GM21367 (cell line): ENCODE results near the gene ECE1.

Experiments used
- ATAC-seq: cut with Tn5 transposase; IDR thresholded peaks from one replicate; pipeline ENCODE4 v1.9.1; 2021; ENCODE audit not compliant: unreplicated experiment

Gene ECE1

DNA sequence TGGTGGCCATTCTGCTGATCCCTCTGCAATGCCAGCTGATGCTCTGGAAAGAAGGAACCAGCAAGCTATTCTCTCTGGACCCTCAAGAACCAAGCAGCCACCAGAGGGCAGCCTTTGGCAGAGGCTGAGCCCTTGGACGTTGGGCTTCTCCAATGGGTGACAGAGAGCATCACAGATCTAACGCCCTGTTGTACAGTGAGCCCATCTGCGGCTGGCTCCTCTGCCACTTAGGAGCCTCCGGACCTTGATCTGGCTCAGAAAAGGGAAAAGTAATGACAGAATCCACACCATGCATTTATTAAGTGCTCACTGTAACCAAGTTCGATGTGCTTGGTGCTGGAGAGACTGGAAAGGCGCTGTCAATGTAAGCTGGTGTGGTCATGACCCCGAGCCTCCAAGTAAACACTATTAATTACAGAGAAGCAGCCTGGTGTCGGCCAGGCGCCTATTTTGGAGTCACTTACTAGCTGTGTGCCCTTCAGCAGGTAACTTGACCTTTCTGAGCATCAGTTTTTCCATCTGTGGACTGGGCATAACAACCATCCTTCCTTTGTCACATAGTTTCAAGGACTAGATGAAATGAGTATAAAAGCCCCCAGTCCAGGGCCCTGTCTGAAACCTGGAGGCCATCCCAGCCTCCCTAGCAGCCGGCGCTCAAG is 34.9 kb downstream of the ECE1 start:
- ATAC-seq = no peak

DNA sequence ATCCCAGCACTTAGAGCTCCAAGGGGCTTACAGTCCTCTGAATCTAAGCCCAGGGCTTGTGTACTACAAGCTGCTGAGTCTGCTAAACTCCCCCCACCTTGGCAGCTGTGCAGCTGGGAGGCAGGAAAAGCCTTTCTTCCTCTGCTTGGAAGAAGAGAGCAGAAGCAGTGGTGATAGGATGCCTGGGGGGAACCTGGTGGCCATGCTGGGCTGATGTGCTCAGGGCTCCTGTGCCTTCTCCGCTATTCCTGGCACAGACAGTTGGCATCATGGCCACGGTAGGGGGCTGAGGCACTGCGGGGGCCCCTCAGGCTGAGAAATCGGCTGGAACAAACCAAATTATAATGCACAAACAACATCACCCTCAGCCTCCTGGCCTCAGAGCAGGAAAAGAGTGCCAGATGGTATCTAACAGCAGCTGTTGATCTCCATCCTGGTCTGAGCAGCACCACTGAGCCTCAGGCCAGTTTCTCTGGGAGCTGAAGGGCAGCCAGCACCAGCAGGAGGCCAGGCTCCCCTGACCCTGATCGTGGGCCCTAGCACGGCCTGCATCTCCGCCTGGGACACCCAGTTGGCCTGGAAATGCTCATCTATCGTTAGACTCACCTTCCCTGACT is 35.8 kb downstream of the ECE1 start:
- ATAC-seq = no peak

DNA sequence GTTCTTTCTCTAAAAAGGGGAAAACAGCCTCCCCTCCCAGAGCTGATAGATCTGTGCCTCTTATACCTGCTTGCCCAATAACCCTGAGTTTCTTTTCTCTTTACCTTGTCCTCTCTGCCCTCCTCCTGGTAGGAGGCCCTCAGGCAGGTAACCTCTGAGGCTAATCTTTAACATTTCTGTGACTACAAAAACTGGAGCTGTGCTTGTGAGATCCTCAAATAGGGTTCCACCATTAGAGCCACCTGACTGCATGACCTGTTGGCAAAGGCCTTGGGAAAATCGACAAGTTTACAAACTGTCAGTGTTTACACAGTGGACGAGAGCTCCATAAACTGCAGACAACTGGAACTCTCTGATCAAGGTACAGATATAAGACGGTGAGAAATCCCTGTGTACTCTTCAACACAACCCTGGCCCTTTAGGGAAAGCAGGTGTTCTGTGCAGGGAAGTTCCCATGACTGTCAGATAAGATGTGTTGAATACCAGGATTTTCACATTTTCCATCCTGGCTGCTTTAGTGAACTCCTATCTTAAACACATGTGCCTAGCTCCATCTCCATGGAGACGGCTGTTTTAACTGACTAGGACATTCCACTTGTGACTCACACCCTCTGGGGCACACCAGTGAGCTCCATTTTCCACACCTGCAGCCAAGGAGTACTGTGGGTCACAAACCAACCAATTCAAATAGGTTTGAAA is 38.3 kb downstream of the ECE1 start:
- ATAC-seq = no peak

DNA sequence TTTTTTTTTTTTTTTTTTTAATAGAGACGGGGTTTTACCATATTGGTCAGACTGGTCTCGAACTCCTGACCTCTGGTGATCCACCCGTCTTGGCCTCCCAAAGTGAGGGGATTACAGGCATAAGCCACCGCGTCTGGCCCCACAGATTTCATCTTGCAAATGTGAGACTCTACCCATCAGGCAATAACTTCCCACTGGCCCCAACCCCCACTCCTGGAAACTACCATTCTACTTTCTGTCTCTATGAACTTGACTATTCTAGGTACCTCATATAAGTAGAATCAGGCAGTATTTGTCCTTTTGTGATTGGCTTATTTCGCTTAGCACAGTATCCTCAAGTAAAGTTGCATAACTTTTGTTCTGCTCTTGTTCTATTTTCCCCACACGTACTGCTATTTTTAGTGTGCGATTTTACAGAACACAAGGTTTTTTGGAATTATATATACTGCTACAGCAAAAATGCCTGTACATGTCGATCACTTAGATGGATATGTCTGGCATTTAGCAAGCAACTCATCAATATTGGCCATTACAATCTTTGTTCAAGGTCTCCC is 40.2 kb downstream of the ECE1 start:
- ATAC-seq = no peak

DNA sequence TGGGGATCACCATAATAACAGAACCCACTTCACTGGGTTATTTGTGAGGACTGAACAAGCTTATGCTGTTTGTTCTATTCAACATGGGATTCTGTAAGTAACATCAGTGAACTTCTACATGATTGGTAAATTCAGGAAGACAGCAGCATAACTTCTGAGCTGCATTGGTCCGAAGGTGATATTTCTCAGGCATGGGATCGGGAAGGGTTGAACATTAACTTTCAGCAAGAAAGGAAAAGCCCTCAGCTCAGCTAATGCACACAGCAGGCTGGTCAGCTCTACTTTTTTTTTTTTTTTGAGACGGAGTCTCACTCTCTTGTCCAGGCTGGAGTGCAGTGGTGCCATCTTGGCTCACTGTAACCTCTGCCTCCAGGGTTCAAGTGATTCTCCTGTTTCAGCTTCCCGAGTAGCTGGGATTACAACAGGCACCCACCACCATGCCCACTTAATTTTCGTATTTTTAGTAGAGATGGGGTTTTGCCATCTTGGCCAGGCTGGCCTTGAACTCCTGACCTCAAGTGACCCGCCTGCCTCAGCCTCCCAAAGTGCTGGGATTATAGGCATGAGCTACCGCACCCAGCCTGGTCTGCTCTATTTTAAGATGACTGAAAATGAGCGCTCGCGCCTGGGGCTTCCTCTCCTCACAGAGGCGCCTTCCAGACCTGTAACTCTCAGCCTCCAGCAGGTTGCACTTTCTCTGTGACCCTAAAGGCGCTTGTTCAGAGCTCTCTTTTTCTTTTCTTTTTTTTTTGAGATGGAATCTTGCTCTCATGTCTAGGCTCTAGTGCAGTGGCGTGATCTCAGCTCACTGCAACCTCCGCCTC is 42.2 kb downstream of the ECE1 start:
- no peak for ATAC-seq

DNA sequence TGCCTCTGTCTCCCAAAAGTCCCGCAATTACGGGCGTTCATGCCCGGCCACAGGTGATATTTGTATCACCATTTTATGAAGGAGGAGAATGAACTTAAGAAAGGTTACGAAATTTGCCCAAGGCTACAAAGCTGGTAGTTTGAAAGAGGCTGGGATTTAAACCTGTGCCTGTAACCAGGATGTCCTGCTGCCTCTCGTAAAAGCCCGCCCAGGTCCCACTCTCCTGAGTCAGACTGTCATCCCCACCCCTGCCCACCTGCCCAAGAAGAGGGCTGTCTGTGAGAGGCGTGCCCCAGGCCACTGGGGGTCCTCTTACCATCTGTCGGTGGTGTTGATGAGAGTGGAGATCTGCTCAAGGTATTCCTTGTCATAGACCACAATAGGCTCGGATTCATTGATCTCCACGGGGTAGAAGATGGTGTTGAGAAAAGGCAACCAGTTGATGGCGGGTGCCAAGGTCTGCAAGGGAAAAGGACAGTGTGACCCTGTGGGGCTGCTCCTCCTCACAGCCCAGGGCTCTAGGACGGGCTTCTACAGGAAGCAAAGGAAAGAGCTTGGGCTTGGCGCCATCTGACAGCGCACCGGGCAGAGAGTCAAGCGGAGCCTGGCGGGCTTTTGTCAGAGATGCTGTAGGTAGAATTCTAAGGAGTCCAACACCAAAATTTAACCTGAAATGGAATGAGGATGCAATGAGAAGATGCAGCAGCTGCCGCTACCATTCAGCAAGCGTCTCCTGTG is 43.2 kb downstream of the ECE1 start:
- ATAC-seq = no peak

DNA sequence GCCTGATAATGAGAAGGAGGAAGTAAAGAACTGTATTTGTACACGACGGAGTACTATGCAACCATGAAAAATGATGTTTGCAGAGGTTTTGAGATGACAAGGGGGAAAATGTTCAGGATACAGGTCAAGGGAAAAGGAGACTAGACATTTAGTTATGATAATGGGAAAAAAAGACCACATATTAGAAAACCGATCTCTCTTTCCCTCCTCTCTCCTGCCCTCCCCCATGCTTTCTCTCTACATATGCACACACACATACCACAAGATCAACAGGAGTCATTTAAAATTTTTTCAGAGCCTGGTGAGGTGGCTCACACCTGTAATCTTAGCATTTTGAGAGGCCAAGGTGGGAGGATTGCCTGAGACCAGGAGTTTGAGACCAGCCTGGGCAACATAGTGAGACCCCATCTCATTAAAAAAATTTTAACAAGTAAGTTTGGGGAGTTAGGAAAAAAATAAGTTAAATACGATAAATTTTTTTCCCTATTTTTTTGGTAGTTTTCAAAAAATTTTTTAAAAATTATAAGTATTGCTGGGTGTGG is 44.5 kb downstream of the ECE1 start:
- no peak for ATAC-seq

DNA sequence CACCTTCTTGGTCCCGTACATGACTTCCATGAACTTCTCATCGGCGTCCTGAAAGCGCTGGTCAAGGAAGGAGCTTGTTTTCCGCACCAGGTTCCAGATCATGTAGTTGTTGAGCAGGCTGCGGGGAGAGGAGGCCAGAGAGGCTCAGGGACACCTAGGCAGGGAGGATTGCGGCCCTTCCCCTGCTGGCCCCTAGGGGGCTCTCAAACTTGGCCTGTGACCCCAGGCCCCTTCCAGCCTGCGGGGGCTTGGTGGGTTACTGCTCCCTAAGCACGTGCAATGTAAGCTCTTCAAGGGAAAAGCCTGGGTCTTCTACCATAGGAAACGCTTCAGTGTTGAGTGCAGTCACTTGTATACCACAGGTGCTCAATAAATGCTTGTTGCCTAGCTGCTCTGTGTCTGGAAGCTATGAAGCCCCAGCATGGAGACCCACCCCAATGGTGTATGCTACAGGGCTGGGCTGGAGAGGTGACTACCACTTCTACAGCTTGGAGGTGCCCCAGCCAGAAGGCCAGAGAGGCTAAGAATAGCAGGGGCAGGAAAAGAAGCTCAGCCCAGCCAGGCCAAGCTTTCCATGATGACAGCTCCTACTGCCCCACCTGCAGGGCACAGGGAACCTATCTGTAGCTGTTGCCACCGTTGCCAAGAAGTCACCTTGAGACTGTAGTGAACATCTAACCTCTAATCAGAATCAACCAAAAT is 45.1 kb downstream of the ECE1 start:
- no peak for ATAC-seq

DNA sequence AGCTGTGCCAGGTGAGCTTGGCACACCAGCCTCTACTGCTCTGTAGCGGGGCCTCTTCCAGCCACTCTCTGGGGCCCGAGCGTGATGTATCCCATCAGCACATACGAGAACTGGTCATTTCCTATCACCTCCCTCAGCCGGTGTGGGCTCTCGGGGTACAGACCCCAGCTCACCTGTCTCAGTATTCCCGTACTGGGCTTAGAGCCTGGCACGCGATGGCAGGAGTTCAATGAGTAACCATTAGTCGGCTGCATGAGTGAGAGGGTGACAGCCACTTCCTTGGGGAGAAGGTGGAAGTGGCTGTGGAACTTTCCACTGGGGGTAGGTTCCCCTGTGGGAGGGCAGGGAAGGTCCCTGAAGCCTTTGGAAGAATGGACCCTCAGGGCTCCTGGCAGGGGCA is 46.1 kb downstream of the ECE1 start:
- ATAC-seq = no peak

DNA sequence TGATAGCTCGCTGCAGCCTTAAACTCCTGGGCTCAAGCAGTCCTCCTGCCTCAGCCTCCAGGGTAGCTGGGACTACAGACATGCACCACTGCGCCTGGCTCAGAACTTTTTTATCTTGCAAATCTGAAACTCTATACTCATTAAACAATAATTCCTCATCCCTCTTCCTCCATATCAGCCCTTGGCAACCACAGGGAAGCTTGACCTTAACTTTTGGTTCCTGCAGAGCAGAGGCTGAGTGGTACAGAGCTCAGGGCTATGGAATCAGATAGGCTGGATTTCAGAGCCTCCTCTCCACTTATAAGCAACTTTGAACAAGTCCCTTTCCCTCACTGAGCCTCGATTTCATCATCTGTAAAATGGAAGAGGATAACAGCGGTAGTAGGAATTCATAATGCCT is 47.4 kb downstream of the ECE1 start:
- ATAC-seq = no peak

DNA sequence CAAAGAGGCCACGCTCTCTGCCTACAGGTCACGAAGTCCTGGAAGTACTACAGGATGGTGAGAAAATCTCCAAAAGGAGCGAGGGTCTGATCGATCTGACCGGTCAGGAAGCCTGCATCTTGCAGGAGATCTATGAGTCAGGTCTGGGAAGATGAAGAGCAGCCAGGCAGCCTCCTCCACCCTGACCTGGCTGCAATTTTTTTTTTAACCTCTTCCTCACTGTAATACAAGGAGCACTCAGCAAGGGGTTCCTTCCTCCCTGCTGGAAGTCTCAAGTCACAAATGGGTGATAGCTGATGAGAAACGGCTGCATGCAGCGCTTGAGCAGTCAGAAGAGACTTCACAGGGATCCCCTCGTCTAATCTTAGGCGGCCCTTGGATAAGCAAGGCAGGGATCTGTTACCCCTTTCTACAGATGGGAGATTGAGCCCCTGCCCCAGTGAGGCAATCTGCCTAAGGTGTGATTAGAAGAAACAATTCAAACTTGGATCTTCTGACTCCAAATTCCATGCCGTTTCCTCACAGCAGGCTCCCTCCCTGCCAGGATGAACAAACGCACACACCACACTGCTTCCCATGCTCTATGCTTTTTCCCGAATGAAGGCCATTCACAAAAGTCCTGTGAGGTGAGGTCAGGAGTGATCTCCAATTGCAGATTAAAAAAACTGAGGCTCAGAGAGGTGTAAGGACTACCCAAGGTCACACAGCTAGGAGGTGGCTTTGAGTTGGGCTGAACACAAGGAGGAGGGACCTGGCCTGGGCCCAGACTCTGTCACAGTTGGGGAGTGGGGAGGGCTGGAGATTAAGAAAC is 48.3 kb downstream of the ECE1 start:
- no peak for ATAC-seq

DNA sequence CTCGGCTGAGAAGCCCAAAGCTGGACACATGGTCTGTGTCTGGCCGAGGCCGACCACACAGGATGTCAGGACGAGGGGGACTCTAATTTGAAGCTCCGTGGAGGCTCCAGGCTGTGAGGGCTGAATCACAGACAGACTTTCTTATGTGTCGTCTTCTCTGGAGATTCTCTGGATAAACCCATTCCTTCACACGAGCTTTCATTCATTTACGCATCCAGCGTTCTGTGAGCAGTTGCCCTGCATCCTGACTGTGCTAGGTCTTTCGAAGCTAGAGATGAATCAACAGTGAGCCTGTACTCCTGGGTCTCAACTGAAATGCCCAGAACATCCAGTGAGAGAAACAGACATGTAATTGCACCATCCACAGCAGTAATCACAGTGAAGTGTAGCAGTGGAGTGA is 49.6 kb downstream of the ECE1 start:
- ATAC-seq = no peak

DNA sequence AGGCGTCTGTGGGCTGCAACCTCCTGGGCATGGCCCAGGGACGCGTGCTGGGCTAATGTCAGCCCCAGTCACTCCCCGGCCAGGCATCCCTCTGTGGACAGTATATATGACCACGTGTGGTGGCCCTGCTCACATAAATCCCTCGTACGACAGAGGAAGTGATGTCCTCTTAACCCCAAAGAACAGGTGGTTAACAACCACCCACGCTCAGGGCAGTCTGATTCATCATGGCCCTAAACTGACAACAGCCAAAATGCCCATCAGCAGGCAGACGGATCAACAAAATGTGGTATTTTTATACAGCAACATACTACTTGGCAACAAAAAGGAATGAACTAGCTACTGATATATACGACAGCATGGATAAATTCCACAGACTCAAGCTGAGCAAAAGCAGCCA is 51.0 kb downstream of the ECE1 start:
- ATAC-seq = no peak

DNA sequence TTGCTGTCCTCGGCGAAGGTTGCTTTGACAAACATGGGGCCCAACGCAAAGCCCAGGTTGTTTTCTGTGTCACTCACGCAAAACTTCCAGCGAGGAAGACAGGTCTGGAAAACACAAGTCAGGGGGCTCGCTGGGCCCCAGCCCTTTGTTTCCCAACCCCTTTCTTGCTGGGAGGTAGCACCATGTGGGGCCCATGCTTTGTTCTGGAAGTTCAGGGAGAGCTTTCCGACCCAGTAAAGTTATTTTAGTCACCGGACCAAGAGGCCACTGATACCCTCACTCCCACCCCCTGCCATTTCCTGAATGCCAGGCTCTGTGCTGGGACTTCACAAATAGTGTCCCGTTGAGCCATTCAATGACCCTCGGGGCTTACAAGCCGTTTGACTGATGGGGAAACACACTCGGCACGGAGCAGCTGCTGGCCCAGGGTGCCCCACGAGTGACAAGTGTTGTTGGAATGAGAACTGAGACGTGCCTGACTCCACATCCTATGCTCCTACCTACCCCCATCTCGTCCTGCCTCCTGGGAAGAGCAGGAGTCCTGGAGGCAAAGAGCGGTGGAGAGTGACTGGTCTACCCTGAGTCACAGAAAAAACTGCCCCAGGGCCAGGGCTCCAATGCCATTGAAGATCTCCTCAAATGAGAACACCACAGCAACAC is 52.0 kb downstream of the ECE1 start:
- ATAC-seq = no peak

DNA sequence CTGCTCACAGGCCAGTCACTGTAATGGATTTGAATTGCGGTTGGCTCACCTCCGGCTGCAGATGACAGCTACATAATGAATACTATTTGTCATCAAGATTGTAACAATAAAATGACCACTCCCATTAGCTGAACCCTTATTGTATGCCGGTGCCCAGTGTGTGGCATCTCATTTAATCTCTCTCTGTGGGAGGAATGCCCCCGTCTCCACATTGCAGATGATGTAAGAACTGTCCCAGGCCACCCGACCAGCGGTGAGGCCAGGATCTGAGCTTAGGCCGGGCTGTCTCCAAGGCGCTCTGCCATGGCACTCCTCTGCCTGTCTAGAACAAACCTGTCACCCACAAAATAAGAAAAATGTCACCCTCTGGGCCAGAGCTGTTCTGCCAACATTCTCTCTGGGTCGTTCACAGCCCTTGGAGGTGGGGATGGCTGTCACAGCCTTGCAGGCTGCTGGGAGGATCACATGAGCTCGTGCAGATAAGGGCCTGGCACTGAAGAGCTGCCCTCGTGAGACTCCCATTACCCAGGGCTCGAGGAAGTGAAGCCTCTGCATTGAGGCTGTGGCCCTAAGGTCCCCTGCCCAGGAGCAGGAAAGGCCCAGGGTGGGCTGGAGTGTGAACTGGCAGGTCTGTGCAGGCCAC is 52.7 kb downstream of the ECE1 start:
- no peak for ATAC-seq

DNA sequence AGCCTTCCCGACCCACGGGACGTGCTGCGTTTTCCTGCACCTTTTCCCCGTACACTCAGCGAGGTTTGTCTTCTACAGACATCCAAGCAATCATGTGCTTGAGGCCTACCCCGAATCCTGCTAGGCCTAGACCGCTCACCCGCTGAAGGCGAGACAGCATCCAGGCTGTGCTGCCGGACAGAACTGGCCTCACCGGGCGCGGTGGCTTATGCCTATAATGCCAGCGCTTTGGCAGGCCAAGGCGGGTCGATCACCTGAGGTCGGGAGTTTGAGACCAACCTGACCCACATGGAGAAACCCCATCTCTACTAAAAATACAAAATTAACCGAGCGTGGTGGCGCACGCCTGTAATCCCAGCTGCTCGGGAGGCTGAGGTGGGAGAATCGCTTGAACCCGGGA is 54.1 kb downstream of the ECE1 start:
- no peak for ATAC-seq

DNA sequence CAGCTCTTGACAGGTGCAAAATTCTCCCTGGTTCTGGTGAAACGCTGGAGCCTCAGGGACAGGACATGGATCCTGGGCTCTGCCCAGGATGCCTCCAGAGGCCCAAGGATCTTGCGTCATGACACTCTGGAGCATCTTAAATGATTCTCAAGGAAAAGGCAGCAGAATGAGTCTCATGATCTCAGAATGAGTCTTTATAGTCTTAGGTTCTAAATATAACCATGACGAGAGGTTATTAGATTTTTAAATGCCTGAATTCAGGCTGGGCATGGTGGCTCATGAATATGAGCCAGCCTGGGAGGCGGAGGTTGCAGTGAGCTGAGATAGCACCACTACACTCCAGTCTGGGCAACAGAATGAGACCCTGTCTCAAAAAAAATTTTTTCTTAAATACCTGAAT is 55.5 kb downstream of the ECE1 start:
- no peak for ATAC-seq

DNA sequence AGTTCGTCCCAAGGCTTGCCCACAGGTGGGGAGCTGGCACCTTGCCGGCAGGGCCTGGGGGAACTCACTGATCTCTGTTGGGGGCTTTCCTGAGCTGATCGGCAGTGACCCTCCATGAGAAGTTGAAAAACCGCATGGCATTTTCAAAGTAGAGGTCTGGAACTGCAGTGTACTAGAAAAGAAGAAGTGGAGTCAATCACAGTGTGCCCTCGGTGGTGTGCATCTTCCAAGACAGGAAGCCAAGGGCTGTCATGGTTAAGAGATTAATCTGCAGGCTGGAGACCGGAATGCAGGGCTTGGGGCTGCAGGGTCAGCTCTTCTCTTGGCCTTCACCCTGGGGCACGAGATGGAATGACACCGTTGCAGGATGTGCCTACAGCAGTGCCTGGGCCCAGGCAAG is 56.8 kb downstream of the ECE1 start:
- ATAC-seq = no peak
